Neural progenitor cell (in vitro differentiated cells): ENCODE results near the gene PTDSS2. TPM values are rescaled to one million over a fixed set of nuclear protein-coding genes. Genes with fewer than 3 reads are reported as not detected.

Experiments
- DNase-seq: peaks from one replicate; pipeline ENCODE4 v3.0.0-alpha.2; 2016; ENCODE audit warnings: low spot score
- H2AFZ ChIP-seq: fragments of 200-600 bp; sonication (generic); replicated peaks from 2 replicates; pipeline ENCODE4 v1.6.1; 2016; ENCODE audit warnings: antibody characterized with exemption
- H3F3A ChIP-seq: fragments of 200-600 bp; sonication (generic); 2 replicates; pipeline ENCODE4 v1.6.1; 2016; ENCODE audit warnings: antibody characterized with exemption, low read depth
- H3K27ac ChIP-seq: fragments of 200-600 bp; sonication (generic); 2 replicates; pipeline ENCODE4 v1.5.1; 2016; ENCODE audit warnings: mild to moderate bottlenecking
- H3K27me3 ChIP-seq: fragments of 200-600 bp; sonication (generic); 2 replicates; pipeline ENCODE4 v1.6.1; 2016; ENCODE audit warnings: mild to moderate bottlenecking, moderate library complexity
- H3K36me3 ChIP-seq: fragments of 200-600 bp; sonication (generic); 2 replicates; pipeline ENCODE4 v1.5.1; 2016
- H3K4me1 ChIP-seq: fragments of 200-600 bp; sonication (generic); 2 replicates; pipeline ENCODE4 v1.6.1; 2016; ENCODE audit warnings: mixed run types
- H3K4me2 ChIP-seq: fragments of 200-600 bp; sonication (generic); 2 replicates; pipeline ENCODE4 v1.6.1; 2016
- H3K4me3 ChIP-seq: fragments of 200-600 bp; sonication (generic); 2 replicates; pipeline ENCODE4 v1.5.1; 2016
- H3K79me2 ChIP-seq: fragments of 200-600 bp; sonication (generic); 2 replicates; pipeline ENCODE4 v1.6.1; 2016; ENCODE audit warnings: low read depth
- H3K9ac ChIP-seq: fragments of 200-600 bp; sonication (generic); 2 replicates; pipeline ENCODE4 v1.6.1; 2016
- H3K9me3 ChIP-seq: fragments of 200-600 bp; sonication (generic); 2 replicates; pipeline ENCODE4 v1.5.1; 2016; ENCODE audit warnings: low read depth
- H4K20me1 ChIP-seq: fragments of 200-600 bp; sonication (generic); 2 replicates; pipeline ENCODE4 v1.6.1; 2016; ENCODE audit warnings: low read depth
- H3K27ac Mint-ChIP-seq: 3 replicates; pipeline ENCODE4 v1.8.0; 2021; ENCODE audit warnings: mixed read lengths
- H3K27me3 Mint-ChIP-seq: 2 replicates; pipeline ENCODE4 v1.8.0; 2022; ENCODE audit warnings: low read depth, mild to moderate bottlenecking, inconsistent platforms, moderate library complexity, mixed read lengths; ENCODE audit not compliant: insufficient read depth
- H3K36me3 Mint-ChIP-seq: 3 replicates; pipeline ENCODE4 v1.8.0; 2021; ENCODE audit warnings: mixed read lengths
- H3K4me1 Mint-ChIP-seq: 3 replicates; pipeline ENCODE4 v1.8.0; 2021; ENCODE audit warnings: mixed read lengths
- H3K4me3 Mint-ChIP-seq: 3 replicates; pipeline ENCODE4 v1.8.0; 2021; ENCODE audit warnings: mild to moderate bottlenecking, moderate library complexity, mixed read lengths
- H3K9me3 Mint-ChIP-seq: 3 replicates; pipeline ENCODE4 v1.8.0; 2020; ENCODE audit warnings: mixed read lengths
- CTCF ChIP-seq: fragments of 200-600 bp; sonication (generic); IDR thresholded peaks from 2 replicates; pipeline ENCODE4 v1.5.1; 2017; ENCODE audit warnings: antibody characterized with exemption, mild to moderate bottlenecking
- EZH2 ChIP-seq: fragments of 200-600 bp; sonication (generic); IDR thresholded peaks from 2 replicates; pipeline ENCODE4 v1.6.1; 2017; ENCODE audit warnings: antibody characterized with exemption, mild to moderate bottlenecking, moderate library complexity
- EZH2phosphoT487 ChIP-seq: fragments of 200-600 bp; sonication (generic); IDR thresholded peaks from 2 replicates; pipeline ENCODE4 v1.6.1; 2017; ENCODE audit warnings: antibody characterized with exemption
- total RNA-seq: library from RNA; depleted of rRNA; stranded (reverse); fragments of >200 nt; gene quantifications from 2 replicates; pipeline ENCODE4 v1.2.3, GENCODE V29; 2015; ENCODE audit warnings: low replicate concordance

Gene PTDSS2
- total RNA-seq, 1 donor from 2014 or later = 24.7 TPM

- Histone ChIP-seq H4K20me1 (peaks cover 19% of the 10 kb centered on the region), H3K27ac (no peak overlapping the region), H3K4me1 (peaks cover 6% of the 10 kb centered on the region), H3F3A (peaks cover 12% of the 10 kb centered on the region), H3K4me3 (no peak overlapping the region), H2AFZ (no peak overlapping the region), H3K36me3 (no peaks in the 10 kb centered on the region), H3K9me3 (no peaks in the 10 kb centered on the region), H3K4me2 (no peak overlapping the region), H3K79me2 (peaks cover 24% of the 10 kb centered on the region), H3K27me3 (no peaks in the 10 kb centered on the region), H3K9ac (no peak overlapping the region)
- no peak for DNase-seq
- H3K27ac Mint-ChIP-seq = no peak overlapping the region
- H3K9me3 Mint-ChIP-seq = no peaks in the 10 kb centered on the region
- H3K36me3 Mint-ChIP-seq = peaks cover 17% of the 10 kb centered on the region
- no peaks in the 10 kb centered on the region for H3K27me3 Mint-ChIP-seq
- TF ChIP-seq EZH2phosphoT487 (no peak), EZH2 (no peak), CTCF (no peak)
- peaks cover 14% of the 10 kb centered on the region for H3K4me1 Mint-ChIP-seq
- H3K4me3 Mint-ChIP-seq = peak overlapping the region; percentile 97
Observed at GRCh38 chr11:508956-509355, 58.9 kb downstream of the PTDSS2 start.

GRCh38 chr11:512761-513595, 62.9 kb downstream of the PTDSS2 start:
- Mint-ChIP-seq H3K9me3 (peaks cover 20% of the 10 kb centered on the region), H3K27ac (no peak overlapping the region)

GRCh38 chr11:514606-515005, 64.5 kb downstream of the PTDSS2 start:
- no peak overlapping the region for H3K4me2 ChIP-seq
- H3K36me3 ChIP-seq = no peaks in the 10 kb centered on the region
- Mint-ChIP-seq H3K9me3 (peaks cover 23% of the 10 kb centered on the region), H3K4me1 (no peaks in the 10 kb centered on the region), H3K36me3 (peaks cover 35% of the 10 kb centered on the region), H3K4me3 (no peak overlapping the region), H3K27ac (no peak overlapping the region), H3K27me3 (peaks cover 2% of the 10 kb centered on the region)
- H4K20me1 ChIP-seq = no peaks in the 10 kb centered on the region
- H3K27ac ChIP-seq = no peak overlapping the region
- no peak for TF ChIP-seq EZH2phosphoT487
- no peak for TF ChIP-seq CTCF
- no peak for TF ChIP-seq EZH2
- H3K4me3 ChIP-seq = no peak overlapping the region
- no peaks in the 10 kb centered on the region for H3K27me3 ChIP-seq
- no peaks in the 10 kb centered on the region for H3K9me3 ChIP-seq
- no peak for DNase-seq
- H3F3A ChIP-seq = peaks cover 7% of the 10 kb centered on the region
- H3K4me1 ChIP-seq = no peaks in the 10 kb centered on the region
- no peaks in the 10 kb centered on the region for H3K79me2 ChIP-seq
- H3K9ac ChIP-seq = no peak overlapping the region
- no peak overlapping the region for H2AFZ ChIP-seq

More at GRCh38 chr11:512761-513595, 62.9 kb downstream of the PTDSS2 start:
- no peak for TF ChIP-seq EZH2phosphoT487
- TF ChIP-seq EZH2 = no peak
- TF ChIP-seq CTCF = no peak
- H3F3A ChIP-seq = peaks cover under 1% of the 10 kb centered on the region
- no peaks in the 10 kb centered on the region for H3K27me3 ChIP-seq
- H3K9ac ChIP-seq = no peak overlapping the region
- Mint-ChIP-seq H3K27me3 (no peaks in the 10 kb centered on the region), H3K4me1 (peaks cover 3% of the 10 kb centered on the region), H3K4me3 (peak overlapping the region; percentile 10), H3K36me3 (peaks cover 35% of the 10 kb centered on the region)
- H3K36me3 ChIP-seq = no peaks in the 10 kb centered on the region
- H3K4me3 ChIP-seq = no peak overlapping the region
- peaks cover 4% of the 10 kb centered on the region for H3K79me2 ChIP-seq
- H3K9me3 ChIP-seq = no peaks in the 10 kb centered on the region
- no peak overlapping the region for H2AFZ ChIP-seq
- DNase-seq = no peak
- no peak overlapping the region for H3K27ac ChIP-seq
- no peaks in the 10 kb centered on the region for H4K20me1 ChIP-seq
- H3K4me2 ChIP-seq = no peak overlapping the region
- no peaks in the 10 kb centered on the region for H3K4me1 ChIP-seq
